ENCODE results near the gene NOP53.
A peak's percentile ranks its signal among the peaks of the same experiment; 100 is the strongest.
"Not testable (repeated sequence)": the region's sequence is repeated elsewhere in the genome, so short reads cannot be mapped to it uniquely, and the experiment has no call there.

NOP53 gene

DNA sequence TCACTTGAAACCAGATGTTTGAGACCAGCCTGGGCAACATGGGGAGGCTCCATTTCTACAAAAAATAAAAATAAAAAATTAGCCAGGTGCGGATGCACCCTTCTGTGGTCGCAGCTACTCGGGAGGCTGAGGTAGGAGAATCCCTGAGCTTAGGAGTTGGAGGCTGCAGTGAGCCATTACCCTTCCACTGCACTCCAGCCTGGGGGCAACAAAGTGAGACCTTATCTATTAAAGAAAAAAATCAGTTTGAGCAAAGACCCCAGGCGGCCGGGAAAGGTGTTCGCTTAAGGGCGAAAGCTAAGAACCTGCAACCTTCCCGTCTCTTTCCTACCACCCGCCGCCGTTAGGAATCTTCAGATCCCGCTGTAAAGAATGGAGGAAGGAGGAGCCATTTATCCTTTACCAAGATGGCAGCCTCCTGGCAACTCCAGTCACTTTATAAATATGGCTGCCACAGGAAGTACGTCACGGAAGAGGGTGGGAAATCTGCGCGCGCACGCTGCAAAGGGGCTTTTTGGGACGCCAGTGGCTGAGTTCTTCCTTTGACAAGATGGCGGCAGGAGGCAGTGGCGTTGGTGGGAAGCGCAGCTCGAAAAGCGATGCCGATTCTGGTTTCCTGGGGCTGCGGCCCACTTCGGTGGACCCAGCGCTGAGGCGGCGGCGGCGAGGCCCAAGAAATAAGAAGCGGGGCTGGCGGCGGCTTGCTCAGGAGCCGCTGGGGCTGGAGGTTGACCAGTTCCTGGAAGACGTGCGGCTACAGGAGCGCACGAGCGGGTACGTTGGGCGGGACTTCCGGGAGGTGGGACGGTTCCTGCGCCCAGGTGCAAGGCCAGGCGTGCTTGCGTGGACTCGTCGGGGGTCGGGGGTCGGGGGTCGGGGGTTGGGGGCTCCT lies at the start of gene NOP53:
TSS of gene NOP53 (plus strand) at position 537 of the 892 bp plus-strand sequence. CDS start at position 551, 14 bp downstream.
- DNase-seq (ENCODE audit: low spot score) = peak; percentile 98

DNA sequence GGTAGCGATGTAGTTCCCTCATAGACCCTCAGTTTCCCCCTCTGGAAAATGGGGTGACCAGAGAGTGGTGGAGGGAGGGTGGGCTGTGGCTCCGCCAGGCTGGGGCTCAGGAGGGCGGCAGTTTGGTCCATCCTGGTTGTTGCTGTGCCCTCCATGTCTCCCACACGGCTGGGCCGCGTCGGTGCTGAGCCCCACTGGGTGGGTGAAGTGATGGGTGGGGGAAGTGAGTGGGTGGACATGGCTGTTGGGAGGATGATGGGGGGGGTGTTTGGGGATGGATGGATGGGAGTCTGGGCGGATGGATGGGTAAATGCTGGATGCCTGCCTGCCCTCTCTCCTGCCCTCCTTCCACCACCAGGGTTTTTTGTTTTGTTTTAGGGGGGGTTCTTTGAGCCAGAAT lies 48.7 kb upstream of the NOP53 start:
- DNase-seq (ENCODE audit: low spot score) = no peak

DNA sequence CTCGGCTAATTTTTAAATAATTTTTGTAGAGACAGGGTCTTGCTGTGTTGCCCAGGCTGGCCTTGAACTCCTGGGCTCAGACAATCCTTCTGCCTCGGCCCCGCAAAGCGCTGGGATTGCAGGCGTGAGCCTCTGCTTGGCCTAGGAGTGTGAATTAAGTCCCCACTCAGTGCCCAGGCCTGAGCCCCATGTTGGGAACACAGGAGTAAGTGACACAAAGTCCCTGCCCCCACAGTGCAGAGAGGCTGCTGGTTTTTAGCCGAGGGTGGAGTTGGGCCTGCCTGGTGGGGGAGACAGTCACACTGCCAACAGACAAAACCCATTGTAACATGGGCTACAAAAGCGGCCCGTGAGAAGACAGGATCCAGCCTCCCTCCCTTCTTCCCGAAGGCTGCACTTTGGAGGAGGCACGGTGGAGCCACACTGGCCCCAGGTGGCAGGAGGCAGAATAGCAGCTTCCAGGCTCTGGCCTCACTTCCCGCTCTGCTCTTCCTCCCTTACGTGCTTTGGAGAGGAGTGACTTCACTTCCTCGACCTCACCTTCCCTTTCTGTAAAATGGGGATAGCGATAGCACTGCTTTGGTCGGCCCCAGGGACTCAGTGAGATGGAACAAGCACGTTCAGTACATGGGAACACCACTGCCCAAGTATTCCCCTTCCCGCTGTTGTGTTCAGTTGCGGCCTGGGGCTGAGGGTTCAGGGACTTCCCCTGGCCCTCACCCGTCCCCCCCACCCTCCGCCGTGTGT lies 47.3 kb upstream of the NOP53 start:
- no peak for DNase-seq (ENCODE audit: low spot score)

DNA sequence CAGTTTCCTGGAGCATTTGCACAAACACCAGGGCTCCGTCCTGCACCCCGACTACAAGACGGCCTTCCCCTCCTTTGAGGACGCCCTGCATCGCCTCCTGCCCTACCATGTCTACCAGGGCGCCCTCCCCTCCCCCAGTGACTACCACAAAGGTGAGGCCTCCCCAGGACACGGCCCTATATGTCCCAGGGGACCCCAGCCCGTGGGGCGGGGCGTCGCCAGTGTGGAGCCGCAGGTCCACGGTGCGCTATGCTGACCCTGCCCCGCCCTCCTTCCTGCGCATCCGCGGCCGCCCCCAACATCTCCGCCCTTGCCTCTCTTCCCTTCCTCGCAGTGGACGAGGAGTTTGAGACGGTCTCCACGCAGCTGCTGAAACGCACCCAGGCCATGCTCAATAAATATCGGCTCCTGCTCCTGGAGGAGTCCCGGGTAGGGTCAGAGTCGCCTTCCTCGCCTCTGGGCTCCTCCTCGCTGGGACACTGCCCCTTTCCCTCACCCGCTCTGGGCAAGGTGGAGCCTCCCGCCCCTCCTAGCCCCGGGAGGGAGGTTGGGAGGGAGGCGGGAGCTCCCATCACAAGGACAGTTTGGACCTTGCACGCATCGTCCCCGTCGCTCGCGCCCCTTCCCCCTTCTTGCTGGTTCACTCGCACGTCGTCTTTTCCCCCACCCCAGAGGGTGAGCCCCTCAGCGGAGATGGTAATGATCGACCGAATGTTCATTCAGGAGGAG lies 46.6 kb upstream of the NOP53 start:
- DNase-seq (ENCODE audit: low spot score) = no peak

DNA sequence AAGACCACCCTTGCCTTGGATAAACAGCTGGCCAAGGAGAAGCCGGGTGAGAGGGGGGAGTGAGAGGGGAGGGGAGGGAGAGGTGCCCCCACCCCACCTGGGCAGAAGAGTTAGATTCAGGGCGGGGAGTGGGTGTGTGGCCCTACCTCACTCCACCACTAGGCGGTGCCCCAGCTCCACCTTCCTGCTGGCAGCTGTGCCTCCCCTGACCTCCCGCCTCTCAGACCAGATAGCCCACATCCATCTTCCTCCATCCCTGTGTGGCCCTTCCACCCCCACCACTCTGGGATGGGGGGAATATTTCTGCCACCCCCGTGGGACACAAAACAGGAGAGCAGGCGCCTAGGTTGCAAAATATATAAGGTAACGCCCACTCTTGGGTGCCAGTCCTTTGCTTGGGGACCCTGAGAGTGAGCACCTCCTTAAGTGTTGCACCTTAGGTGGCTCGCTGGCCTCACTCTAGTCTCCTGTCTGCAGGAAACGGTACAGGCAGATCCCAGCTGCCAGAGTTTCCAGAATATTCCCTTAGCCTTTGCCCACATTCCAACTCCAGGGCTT lies 45.9 kb upstream of the NOP53 start:
- no peak for DNase-seq (ENCODE audit: low spot score)

DNA sequence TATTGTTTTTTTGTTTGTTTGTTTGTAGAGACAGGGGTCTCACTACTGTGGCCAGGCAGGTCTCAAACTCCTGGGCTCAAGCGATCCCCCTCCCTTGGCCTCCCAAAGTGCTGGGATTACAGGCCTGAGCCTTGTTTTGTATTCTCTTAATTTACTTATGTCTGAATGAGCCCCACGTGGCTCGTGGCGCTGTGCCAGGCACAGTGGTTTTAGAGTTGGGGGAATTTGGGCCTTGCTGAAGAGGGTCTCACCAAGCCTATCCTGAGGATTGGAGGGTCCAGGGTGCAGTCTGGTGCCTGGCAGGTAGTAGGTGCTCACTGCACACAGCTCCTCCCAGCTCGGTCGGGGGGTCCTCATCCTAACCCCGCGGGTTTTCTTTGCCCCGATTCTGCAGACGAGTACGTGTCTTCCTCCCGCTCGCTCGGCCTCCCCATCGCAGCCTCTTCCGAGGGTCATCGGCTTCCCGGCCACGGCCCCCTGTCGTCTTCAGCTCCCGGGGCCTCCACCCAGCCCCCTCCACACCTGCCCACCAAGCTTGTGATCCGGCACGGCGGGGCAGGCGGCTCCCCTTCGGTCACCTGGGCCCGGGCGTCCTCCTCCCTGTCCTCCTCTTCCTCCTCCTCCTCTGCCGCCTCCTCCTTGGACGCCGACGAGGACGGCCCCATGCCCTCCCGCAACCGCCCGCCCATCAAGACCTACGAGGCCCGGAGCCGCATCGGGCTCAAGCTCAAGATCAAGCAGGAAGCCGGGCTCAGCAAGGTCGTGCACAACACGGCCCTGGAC lies 44.2 kb upstream of the NOP53 start:
- DNase-seq (ENCODE audit: low spot score) = no peak

DNA sequence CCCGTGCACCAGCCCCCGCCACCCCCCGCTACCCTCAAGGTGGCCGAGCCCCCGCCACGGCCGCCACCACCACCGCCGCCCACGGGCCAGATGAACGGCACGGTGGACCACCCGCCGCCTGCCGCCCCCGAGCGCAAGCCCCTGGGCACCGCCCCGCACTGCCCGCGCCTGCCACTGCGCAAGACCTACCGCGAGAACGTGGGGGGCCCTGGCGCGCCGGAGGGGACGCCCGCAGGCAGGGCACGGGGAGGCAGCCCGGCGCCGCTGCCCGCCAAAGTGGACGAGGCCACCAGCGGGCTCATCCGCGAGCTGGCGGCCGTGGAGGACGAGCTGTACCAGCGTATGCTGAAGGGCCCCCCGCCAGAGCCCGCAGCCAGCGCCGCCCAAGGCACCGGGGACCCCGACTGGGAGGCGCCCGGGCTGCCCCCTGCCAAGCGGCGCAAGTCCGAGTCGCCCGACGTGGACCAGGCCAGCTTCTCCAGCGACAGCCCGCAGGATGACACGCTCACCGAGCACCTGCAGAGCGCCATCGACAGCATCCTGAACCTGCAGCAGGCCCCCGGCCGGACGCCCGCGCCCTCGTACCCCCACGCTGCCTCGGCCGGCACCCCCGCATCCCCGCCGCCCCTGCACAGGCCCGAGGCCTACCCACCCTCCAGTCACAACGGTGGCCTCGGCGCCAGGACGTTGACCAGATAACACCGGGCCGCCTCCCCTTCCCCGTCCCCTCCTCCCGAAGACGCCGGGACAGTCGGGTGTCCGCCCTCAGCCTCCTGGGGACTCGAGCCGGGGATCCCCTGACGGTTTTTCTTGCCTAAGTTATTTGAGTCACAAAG lies 43.4 kb upstream of the NOP53 start:
- DNase-seq (ENCODE audit: low spot score) = no peak

DNA sequence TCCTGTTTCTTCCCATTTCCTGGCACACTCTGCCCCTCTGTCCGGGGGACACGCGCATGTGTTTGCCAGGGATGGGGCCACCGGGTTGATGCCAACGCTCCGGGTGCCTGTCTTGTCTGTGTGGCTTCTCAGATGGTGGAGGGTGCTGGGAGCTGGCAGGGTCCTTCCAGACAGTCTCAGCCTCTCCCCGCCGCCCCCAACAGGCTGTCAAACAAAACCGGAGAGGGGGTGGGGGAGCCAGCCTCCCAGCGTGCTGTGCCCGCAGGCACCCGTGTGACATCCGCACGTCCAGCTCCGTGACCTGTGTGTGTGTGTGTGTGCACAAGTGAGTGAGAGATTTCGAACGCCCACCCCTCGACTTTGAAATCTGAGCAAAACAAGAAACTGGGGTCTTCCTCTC lies 42.7 kb upstream of the NOP53 start:
- DNase-seq (ENCODE audit: low spot score) = no peak

DNA sequence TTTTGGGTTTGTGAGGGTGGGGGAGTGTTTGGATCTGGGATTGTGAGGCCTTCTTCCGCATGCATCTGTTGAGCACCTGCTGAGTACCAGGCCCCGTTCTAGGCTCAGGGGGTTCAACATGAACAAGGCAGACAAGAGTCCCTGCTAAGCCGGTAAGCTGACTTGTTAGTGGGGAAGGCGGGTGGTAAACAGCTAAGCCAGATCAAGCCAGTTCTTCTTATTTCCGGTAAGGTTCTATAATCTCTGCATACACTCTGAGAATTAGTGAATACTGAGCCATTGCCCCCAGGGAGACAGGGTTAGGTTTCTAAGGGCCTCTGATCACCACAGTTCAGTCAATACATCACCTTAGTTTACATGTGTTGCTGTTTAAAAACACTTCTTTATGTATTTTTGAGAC lies 42.0 kb upstream of the NOP53 start:
- DNase-seq (ENCODE audit: low spot score) = no peak

DNA sequence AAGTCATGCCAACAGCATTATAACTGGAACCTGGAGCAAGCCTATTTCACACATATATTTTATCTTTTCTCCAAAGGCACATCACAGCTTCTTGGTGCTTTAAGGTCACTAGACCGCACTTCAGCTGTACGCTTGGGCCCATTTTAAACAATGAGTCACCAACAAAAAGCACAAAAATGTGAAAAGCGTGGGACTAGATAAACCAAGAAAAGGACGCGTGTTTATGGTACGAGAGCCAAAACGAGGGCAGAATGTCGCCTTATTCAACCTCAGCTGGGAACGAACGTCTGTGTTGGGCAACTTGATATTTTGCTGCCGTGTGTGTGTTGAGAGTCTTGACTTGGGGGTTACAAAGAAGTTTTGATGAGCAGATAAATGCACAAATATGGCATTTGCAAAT lies 41.3 kb upstream of the NOP53 start:
- no peak for DNase-seq (ENCODE audit: low spot score)

DNA sequence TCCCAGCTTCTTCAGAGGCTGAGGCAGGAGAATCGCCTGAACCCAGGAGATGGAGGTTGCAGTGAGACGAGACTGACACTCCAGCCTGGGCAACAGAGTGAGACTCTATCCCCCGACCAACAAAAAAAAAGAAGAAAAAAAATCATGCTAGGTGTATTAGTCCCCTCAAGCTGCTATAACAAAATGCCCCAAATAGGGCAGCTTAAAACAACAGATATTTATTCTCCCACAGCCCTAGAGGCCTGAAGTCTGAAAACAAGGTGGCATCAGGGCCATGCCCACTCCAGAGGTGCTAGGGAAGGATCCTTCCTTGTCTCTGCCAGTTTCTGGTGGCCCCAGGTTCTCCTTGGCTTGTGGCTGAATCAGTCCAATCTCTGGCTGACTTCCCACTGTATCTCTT lies 40.7 kb upstream of the NOP53 start:
- no peak for DNase-seq (ENCODE audit: low spot score)

DNA sequence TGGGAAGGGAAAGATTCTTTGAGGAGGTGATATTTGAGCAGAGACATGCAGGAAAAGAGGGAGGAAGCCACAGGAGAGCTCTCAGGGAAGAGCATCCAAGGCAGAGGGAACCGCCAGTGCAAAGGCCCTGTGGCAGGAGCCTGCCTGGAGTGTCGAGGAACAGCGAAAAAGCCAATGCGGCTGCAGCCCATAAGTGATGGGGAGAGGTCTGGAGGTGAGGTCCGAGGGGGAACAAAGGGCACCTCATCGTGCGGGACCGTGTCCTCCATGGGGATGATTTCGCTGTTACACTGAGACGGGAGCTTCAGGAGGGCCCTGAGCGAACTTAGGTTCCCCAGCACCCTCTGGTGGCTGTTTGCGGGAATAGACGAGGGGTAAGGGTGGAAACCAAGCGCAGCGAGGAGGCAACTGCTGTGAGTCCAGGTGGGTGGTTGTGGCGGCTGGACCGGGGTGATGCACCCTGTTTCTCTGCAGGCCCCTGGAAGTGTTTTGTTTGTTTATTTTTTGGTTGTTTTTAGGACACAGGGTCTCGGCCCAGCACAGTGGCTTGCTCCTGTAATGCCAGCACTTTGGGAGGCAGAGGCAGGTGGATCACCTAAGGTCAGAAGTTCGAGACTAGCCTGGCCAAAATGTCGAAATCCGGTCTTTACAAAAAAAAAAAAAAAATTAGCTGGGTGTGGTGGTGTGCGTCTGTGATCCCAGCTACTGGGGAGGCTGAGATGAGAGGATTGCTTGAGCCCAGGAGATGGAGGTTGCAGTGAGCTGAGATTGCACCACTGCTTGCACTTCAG lies 38.0 kb upstream of the NOP53 start:
- no peak for DNase-seq (ENCODE audit: low spot score)

DNA sequence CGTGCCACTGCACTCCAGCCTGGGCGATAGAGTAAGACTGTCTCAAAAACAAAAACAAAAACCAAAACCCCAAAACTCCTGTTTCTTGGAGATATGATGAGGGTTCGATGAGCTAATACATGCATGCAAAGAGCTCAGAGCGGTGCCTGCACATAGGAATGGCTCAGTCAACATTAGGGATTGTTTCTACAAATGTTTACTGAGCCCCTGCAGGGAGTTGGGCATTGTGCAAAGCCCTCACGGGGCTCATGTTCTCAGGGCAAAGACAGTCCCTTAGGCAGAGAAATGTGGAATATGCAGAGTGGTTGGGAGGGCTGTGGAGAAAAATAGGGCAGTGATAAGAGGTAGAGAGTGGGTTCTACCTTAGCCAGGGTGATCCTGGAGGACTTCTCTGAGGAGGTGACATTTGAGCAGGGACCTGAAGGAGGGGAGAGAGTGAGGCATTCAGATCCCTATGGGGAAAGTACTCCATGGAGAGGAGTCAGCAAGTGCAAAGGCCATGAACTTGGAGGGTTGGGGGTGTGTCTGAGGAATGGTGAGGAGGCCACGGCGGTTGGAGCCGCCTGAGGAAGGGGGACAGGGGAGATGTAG lies 33.6 kb upstream of the NOP53 start:
- DNase-seq (ENCODE audit: low spot score) = no peak

DNA sequence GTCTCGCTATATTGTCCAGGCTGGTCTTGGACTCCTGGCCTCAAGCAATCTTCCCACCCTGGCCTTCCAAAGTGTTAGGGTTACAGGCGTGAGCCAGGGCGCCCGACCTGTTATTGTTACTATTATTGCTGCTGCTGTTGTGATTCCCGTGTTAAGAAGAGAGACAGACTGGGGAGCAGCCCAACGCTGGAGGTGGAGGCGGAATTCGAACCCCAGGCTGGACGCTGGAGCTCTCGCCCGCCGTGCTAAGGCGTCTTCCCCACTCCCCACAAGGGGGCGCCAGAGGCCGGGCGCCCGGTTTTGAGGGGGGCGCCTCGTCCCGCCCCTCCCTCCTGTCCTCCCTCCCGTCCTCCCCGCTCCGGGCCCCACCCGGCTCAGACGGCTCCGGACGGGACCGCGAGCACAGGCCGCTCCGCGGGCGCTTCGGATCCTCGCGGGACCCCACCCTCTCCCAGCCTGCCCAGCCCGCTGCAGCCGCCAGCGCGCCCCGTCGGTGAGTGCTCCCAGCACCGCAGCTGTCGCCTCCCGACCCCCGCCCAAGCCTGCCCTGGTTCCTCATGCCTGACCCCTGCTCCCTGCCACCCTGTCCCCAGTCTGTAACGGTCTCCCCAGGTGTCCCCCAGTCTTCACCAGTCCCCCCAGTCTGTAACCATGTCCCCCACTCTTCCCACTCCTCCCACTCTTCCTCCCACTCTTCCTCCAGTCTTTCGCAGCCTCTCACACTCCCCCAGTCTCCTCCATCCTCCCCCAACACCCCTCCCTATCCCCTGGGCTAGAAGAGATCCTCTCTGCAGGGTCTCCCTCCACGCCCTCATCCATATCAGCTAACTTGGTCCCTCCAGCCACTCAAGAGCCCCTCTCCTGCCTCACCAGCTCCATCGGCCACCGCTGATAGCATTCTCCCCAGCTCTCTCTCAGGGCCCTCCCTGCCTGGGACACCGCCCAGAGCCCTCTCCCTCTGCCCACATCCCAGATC lies 32.0 kb upstream of the NOP53 start, which contains the start of gene EHD2:
TSS of gene EHD2 (plus strand) at position 377 of the 976 bp plus-strand sequence. CDS start 3,191 bp downstream, outside the sequence.
- peak; percentile 88 for DNase-seq (ENCODE audit: low spot score)

DNA sequence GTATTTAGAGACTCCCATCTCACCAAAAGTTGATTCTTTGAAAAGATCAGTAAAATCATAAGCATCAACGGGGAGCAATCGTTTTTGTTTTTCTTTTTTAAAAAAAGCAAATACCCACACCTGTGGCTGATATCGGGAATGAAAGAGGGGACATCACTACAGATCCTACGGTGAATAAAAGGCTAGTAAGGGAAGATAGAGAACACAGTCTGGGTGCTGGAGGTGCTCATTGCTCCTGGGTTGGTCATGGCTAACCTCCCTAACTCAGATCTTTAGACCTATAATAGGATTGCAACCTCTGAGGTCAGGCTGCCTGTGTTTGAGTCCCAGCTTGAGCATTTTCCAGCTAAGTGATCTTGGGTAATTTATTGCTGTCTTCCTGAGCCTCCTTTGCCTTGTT lies 31.0 kb upstream of the NOP53 start:
- DNase-seq (ENCODE audit: low spot score) = no peak

DNA sequence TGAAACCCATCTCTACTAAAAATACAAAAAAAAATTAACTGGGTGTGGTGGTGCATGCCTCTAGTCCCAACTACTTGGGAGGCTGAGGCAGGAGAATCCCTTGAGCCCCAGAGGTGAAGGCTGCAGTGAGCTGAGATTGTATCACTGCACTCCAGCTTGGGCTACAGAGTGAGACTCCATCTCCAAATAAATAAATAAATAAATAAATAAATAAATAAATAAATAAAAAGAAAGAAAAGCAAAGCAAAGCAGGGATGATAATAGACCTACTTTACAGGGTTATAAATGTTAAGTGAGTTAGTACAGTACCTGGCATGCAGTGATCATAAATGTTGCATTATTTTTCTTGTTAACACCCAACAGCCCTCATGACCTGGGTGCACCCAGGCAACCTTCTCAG lies 30.5 kb upstream of the NOP53 start:
- not testable (repeated sequence) for DNase-seq (ENCODE audit: low spot score)

DNA sequence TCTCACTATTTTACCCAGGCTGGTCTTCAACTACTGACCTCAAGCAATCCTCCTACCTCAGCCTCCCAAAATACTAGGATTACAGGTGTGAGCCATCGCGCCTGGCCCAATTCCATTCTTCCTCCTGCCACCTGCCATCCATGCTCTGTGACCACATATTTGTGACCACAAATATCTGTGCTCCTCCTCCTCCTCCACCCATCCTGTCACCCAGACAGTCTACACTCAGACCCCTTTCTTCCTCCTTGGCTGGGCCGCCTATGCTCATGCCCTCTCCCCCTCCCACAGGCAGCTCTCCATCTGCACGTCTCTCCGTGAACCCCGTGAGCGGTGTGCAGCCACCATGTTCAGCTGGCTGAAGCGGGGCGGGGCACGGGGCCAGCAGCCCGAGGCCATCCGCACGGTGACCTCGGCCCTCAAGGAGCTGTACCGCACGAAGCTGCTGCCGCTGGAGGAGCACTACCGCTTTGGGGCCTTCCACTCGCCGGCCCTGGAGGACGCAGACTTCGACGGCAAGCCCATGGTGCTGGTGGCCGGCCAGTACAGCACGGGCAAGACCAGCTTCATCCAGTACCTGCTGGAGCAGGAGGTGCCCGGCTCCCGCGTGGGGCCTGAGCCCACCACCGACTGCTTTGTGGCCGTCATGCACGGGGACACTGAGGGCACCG lies 28.9 kb upstream of the NOP53 start:
- DNase-seq (ENCODE audit: low spot score) = no peak

Data from left forelimb (tissue), 1 donor.